KMS-11 (cell line): Measurements from ENCODE around the gene ANXA10.

ENCODE experiments used
- H2AFZ ChIP-seq: fragments of 200-600 bp; sonication (generic); 2 replicates; pipeline ENCODE4 v1.6.1; 2016; ENCODE audit warnings: antibody characterized with exemption, mixed run types, low read depth
- H3K27ac ChIP-seq: fragments of 200-600 bp; sonication (generic); 2 replicates; pipeline ENCODE4 v1.6.1; 2016; ENCODE audit warnings: mild to moderate bottlenecking, mixed run types
- H3K27me3 ChIP-seq: fragments of 200-600 bp; sonication (generic); 2 replicates; pipeline ENCODE4 v1.6.1; 2017; ENCODE audit warnings: mild to moderate bottlenecking, low read depth, mixed run types, moderate library complexity; ENCODE audit not compliant: insufficient read depth
- H3K36me3 ChIP-seq: fragments of 200-600 bp; sonication (generic); 2 replicates; pipeline ENCODE4 v1.6.1; 2017; ENCODE audit warnings: mild to moderate bottlenecking, mixed run types; ENCODE audit not compliant: insufficient read depth
- H3K4me1 ChIP-seq: fragments of 200-600 bp; sonication (generic); 2 replicates; pipeline ENCODE4 v1.6.1; 2016; ENCODE audit warnings: mild to moderate bottlenecking, low read depth, mixed run types; ENCODE audit not compliant: poor library complexity, severe bottlenecking
- H3K4me2 ChIP-seq: fragments of 200-600 bp; sonication (generic); 2 replicates; pipeline ENCODE4 v1.7.0; 2016; ENCODE audit warnings: mild to moderate bottlenecking, mixed run types
- H3K4me3 ChIP-seq: fragments of 200-600 bp; sonication (generic); IDR thresholded peaks from 2 replicates; pipeline ENCODE4 v1.6.1; 2017; ENCODE audit warnings: low read depth, low read length, mixed read lengths; ENCODE audit not compliant: insufficient read depth
- H3K79me2 ChIP-seq: fragments of 200-600 bp; sonication (generic); 2 replicates; pipeline ENCODE4 v1.6.1; 2016; ENCODE audit warnings: low read depth, mixed run types; ENCODE audit not compliant: insufficient read depth
- H3K9ac ChIP-seq: fragments of 200-600 bp; sonication (generic); 2 replicates; pipeline ENCODE4 v1.6.1; 2016; ENCODE audit warnings: mild to moderate bottlenecking, mixed run types
- H4K20me1 ChIP-seq: fragments of 200-600 bp; sonication (generic); 2 replicates; pipeline ENCODE4 v1.6.1; 2016; ENCODE audit warnings: mild to moderate bottlenecking, mixed run types; ENCODE audit not compliant: insufficient read depth
- CTCF ChIP-seq: fragments of 200-600 bp; sonication (generic); conservative IDR thresholded peaks from 2 replicates; pipeline ENCODE4 v1.6.1; 2017; ENCODE audit warnings: low read depth, mild to moderate bottlenecking, antibody characterized with exemption, low read length, moderate library complexity, mixed read lengths

ANXA10 gene

GRCh38 chr4:168188754-168189153 lies 96.4 kb downstream of the ANXA10 start:
- Histone ChIP-seq H3K27me3 (no peaks in the 10 kb centered on the region), H3K4me2 (no peak overlapping the region), H2AFZ (no peak overlapping the region), H4K20me1 (no peaks in the 10 kb centered on the region), H3K36me3 (no peaks in the 10 kb centered on the region), H3K4me1 (no peaks in the 10 kb centered on the region), H3K4me3 (no peak overlapping the region), H3K27ac (no peak overlapping the region), H3K79me2 (no peaks in the 10 kb centered on the region), H3K9ac (no peak overlapping the region)
- no peak for TF ChIP-seq CTCF

- Histone ChIP-seq H3K4me2 (no peak overlapping the region), H3K4me3 (no peak overlapping the region), H2AFZ (no peak overlapping the region), H3K4me1 (no peaks in the 10 kb centered on the region), H3K36me3 (no peaks in the 10 kb centered on the region), H3K9ac (no peak overlapping the region), H3K79me2 (no peaks in the 10 kb centered on the region), H4K20me1 (no peaks in the 10 kb centered on the region), H3K27ac (no peak overlapping the region), H3K27me3 (no peaks in the 10 kb centered on the region)
- TF ChIP-seq CTCF = no peak
These were observed 105.6 kb downstream of the ANXA10 start for GRCh38 chr4:168197926-168198325.

DNA sequence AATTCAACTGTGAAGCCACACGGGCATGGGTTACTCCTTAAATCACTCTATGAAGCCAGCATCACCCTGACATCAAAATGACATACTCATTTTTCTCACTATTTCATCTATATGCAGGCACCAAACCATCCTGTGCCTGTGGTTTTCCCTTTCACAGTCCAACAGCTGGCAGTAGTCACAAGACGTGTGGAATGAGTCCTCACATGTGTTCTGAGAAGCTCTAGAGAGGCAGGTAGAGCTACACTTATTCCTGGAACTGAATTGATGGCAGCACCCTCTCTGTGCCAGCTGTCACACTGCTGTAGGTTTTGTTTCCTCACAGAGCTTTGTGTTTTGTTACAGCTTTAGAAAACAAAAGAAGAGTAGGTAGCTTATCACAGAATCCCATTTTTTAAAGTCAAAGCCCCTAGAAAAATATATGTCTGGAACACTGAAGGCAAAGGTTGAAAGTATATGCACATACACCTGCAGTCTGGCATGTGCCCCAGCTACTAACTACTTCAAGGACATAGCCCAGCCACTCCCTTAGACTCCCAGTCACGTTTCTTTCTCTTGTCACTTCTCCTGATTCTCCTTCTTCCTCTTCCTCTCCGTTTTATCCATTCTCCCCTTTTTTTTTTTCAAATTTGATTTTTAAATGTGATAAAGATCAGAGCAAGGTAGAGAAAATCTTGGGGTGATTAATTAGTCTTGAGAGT lies 107.1 kb downstream of the ANXA10 start:
- Histone ChIP-seq H3K4me3 (no peak overlapping the region), H3K4me2 (no peak overlapping the region), H3K79me2 (no peaks in the 10 kb centered on the region), H2AFZ (no peak overlapping the region), H4K20me1 (no peaks in the 10 kb centered on the region), H3K27ac (no peak overlapping the region), H3K9ac (no peak overlapping the region), H3K36me3 (no peaks in the 10 kb centered on the region), H3K4me1 (no peaks in the 10 kb centered on the region), H3K27me3 (no peaks in the 10 kb centered on the region)
- no peak for TF ChIP-seq CTCF

DNA sequence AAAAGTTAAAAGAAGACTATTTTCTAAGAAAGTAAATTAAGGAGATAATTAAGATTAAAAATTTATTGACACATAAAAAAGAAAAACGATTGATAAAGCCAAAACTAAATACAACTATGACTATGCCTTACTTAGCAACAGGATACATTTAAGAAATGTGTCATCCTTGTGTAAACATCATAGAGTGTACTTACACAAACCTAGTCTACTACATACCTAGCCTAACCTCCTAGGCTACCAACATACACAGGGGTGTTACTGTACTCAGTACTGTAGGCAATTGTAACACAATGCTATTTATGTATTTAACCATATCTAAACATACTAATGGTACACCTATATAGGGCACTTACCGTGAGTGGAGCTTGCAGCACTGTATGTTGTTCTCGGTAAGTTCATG lies 108.3 kb downstream of the ANXA10 start:
- H3K27me3 ChIP-seq = no peaks in the 10 kb centered on the region
- no peak overlapping the region for H3K4me3 ChIP-seq
- no peaks in the 10 kb centered on the region for H3K36me3 ChIP-seq
- TF ChIP-seq CTCF = no peak
- no peaks in the 10 kb centered on the region for H3K4me1 ChIP-seq
- H3K79me2 ChIP-seq = no peaks in the 10 kb centered on the region
- H4K20me1 ChIP-seq = no peaks in the 10 kb centered on the region
- no peak overlapping the region for H3K27ac ChIP-seq
- no peak overlapping the region for H3K9ac ChIP-seq
- H2AFZ ChIP-seq = no peak overlapping the region
- no peak overlapping the region for H3K4me2 ChIP-seq
